Neural progenitor cell (in vitro differentiated cells): ENCODE data around the gene ZDHHC14.

Experiments
- CTCF ChIP-seq: fragments of 200-600 bp; sonication (generic); IDR thresholded peaks from 2 replicates; pipeline ENCODE4 v1.5.1; 2017; ENCODE audit warnings: antibody characterized with exemption, mild to moderate bottlenecking
- EZH2 ChIP-seq: fragments of 200-600 bp; sonication (generic); IDR thresholded peaks from 2 replicates; pipeline ENCODE4 v1.6.1; 2017; ENCODE audit warnings: antibody characterized with exemption, mild to moderate bottlenecking, moderate library complexity
- EZH2phosphoT487 ChIP-seq: fragments of 200-600 bp; sonication (generic); IDR thresholded peaks from 2 replicates; pipeline ENCODE4 v1.6.1; 2017; ENCODE audit warnings: antibody characterized with exemption

DNA sequence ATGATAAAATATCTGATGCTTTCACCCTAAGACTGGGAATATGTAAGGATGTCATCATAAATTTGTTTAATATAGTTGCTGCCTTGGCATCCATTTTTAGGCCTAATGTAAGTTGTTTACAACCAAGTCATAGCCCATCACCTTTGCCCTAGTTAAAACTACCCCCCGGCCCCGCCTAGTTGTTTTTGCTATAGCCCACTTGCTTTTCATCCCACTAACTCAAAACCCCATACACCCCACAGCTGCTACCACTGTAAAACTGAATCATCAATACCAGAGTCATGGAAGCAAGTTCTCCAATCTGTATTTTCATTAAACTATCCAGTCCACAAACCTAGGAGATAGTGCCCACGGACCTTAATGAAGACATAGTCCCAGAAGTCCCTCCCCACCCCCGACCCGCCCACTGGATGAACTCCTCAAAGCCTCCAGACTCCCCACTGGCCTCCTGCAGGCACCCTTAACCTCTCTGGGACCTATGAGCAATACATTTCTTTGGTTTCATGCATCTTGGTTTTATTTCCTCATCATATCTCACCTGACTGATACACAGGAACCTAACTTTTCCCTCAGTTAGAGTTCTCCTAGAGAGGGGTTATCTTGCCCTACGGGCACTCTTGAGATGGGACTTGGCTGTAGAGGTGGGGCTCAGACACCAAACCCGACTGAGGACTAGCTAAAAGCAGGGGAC is 12.5 kb upstream of the ZDHHC14 start:
- no peak for TF ChIP-seq CTCF
- no peak for TF ChIP-seq EZH2phosphoT487
- TF ChIP-seq EZH2, result no peak
